ENCODE data around the gene CDC42SE2. TPM values are rescaled to one million over a fixed set of nuclear protein-coding genes. Genes with fewer than 3 reads are reported as not detected.

CDC42SE2 gene
- polyA plus RNA-seq, 3 donors: 34.4 to 135 (median 92.6) TPM

DNA sequence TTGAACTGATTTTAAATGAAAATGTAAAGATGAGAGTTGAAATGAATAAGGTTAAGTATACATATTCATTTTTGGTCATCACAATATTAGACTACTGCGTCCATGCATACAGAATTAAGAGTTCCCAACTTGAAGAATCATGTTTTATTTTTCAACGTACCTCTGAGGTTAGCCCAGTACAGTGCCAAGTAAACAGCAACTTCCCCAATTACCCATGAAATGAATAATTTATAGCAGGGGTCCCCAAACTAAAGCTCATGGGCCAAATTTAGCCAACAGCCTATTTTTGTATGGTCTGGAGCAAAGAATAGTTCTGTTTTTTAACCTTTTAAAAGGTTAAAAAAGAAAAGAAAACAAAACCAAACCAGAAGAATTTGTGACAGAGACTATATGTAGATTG is 167.9 kb downstream of the CDC42SE2 start:
- Histone ChIP-seq H3K36me3 (replicated peaks in 1 of 2; ENCODE audit: control insufficient read depth in 1 of 2, insufficient read depth in 2 of 2, low read length in 2 of 2) (peaks cover 79 to 96% of the 10 kb centered on the region in 2 donors), H3K27ac (ENCODE audit: low read depth in 1 of 2, low read length in 2 of 2) (no peak overlapping the region), H3K4me2 (replicated peaks; ENCODE audit: extremely low read depth, low read length, poor library complexity, severe bottlenecking) (no peak overlapping the region), H3K9me3 (replicated peaks in 1 of 2; ENCODE audit: control insufficient read depth in 1 of 2, insufficient read depth in 1 of 2, low read length in 2 of 2) (no peaks in the 10 kb centered on the region), H3K4me1 (ENCODE audit: control insufficient read depth in 1 of 2, insufficient read depth in 2 of 2, low read length in 2 of 2) (no peaks in the 10 kb centered on the region), H3K27me3 (ENCODE audit: control insufficient read depth in 2 of 2, insufficient read depth in 2 of 2, low read length in 2 of 2) (no peaks in the 10 kb centered on the region), H3K4me3 (replicated peaks in 1 of 3; ENCODE audit: low read depth in 2 of 3, low read length in 3 of 3) (no peak overlapping the region), H2AFZ (ENCODE audit: insufficient read depth, low read depth, low read length, poor library complexity, severe bottlenecking) (no peak overlapping the region), H4K20me1 (ENCODE audit: insufficient read depth, low read length) (no peaks in the 10 kb centered on the region), H3K9ac (ENCODE audit: insufficient read depth, low read length, poor library complexity, severe bottlenecking) (no peak overlapping the region), H3K79me2 (ENCODE audit: insufficient read depth, low read length) (no peaks in the 10 kb centered on the region)
- H3K9me3 Mint-ChIP-seq: no peaks in the 10 kb centered on the region
- H3K27ac Mint-ChIP-seq: peak overlapping the region in 2 of 7 donors; percentile 6 to 74
- no peak overlapping the region for H3K4me3 Mint-ChIP-seq
- intact Hi-C loops (cut with micrococcal nuclease): no loop called here
- peaks cover 64 to 85% of the 10 kb centered on the region in 2 donors for H3K36me3 Mint-ChIP-seq
- H3K4me1 Mint-ChIP-seq: no peaks in the 10 kb centered on the region
- no peaks in the 10 kb centered on the region for H3K27me3 Mint-ChIP-seq (ENCODE audit: low read depth in 3 of 3)
- TF ChIP-seq, protein P1, sequence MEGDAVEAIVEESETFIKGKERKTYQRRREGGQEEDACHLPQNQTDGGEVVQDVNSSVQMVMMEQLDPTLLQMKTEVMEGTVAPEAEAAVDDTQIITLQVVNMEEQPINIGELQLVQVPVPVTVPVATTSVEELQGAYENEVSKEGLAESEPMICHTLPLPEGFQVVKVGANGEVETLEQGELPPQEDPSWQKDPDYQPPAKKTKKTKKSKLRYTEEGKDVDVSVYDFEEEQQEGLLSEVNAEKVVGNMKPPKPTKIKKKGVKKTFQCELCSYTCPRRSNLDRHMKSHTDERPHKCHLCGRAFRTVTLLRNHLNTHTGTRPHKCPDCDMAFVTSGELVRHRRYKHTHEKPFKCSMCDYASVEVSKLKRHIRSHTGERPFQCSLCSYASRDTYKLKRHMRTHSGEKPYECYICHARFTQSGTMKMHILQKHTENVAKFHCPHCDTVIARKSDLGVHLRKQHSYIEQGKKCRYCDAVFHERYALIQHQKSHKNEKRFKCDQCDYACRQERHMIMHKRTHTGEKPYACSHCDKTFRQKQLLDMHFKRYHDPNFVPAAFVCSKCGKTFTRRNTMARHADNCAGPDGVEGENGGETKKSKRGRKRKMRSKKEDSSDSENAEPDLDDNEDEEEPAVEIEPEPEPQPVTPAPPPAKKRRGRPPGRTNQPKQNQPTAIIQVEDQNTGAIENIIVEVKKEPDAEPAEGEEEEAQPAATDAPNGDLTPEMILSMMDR (IDR thresholded peaks at IDR 0.05): no peak
- WGBS (ENCODE audit: insufficient coverage): no CpG with 5 or more reads among the region's 2 CpGs
- DNase-seq: no peak

DNA sequence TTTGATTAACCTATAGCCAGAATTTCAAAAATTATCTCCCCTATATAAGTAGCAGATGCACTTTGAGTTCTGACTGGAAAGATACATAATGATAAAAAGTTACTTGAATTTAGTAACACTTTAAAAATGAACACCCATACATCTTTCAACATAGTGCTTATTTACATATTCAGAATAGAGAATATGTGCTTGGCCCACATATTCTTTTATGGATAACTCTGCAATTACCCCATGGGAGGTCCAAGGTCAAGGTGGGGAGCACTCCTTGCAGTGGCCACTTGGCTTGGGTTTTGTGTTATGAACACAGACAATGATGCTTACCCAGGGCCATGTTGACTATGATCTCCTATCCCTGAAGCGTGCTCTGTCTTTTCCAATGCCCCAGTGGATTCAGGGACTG is 169.3 kb downstream of the CDC42SE2 start:
- Mint-ChIP-seq H3K4me3 (no peak overlapping the region), H3K9me3 (no peaks in the 10 kb centered on the region), H3K36me3 (peaks cover 75 to 86% of the 10 kb centered on the region in 2 donors), H3K27me3 (ENCODE audit: low read depth in 3 of 3) (no peaks in the 10 kb centered on the region), H3K27ac (no peak overlapping the region), H3K4me1 (no peaks in the 10 kb centered on the region)
- H3K4me2 ChIP-seq (replicated peaks; ENCODE audit: extremely low read depth, low read length, poor library complexity, severe bottlenecking): no peak overlapping the region
- H3K9me3 ChIP-seq (replicated peaks in 1 of 2; ENCODE audit: control insufficient read depth in 1 of 2, insufficient read depth in 1 of 2, low read length in 2 of 2): no peaks in the 10 kb centered on the region
- no peak overlapping the region for H3K27ac ChIP-seq (ENCODE audit: low read depth in 1 of 2, low read length in 2 of 2)
- WGBS (ENCODE audit: insufficient coverage): 100% methylated on average over 1 of the region's 1 CpG
- intact Hi-C loops (cut with micrococcal nuclease): no loop called here
- no peaks in the 10 kb centered on the region for H3K27me3 ChIP-seq (ENCODE audit: control insufficient read depth in 2 of 2, insufficient read depth in 2 of 2, low read length in 2 of 2)
- no peak overlapping the region for H3K9ac ChIP-seq (ENCODE audit: insufficient read depth, low read length, poor library complexity, severe bottlenecking)
- no peaks in the 10 kb centered on the region for H4K20me1 ChIP-seq (ENCODE audit: insufficient read depth, low read length)
- no peak overlapping the region for H3K4me3 ChIP-seq (replicated peaks in 1 of 3; ENCODE audit: low read depth in 2 of 3, low read length in 3 of 3)
- DNase-seq: no peak
- no peaks in the 10 kb centered on the region for H3K4me1 ChIP-seq (ENCODE audit: control insufficient read depth in 1 of 2, insufficient read depth in 2 of 2, low read length in 2 of 2)
- H3K36me3 ChIP-seq (replicated peaks in 1 of 2; ENCODE audit: control insufficient read depth in 1 of 2, insufficient read depth in 2 of 2, low read length in 2 of 2): peaks cover 81 to 96% of the 10 kb centered on the region in 2 donors
- no peaks in the 10 kb centered on the region for H3K79me2 ChIP-seq (ENCODE audit: insufficient read depth, low read length)
- H2AFZ ChIP-seq (ENCODE audit: insufficient read depth, low read depth, low read length, poor library complexity, severe bottlenecking): no peak overlapping the region
- TF ChIP-seq, protein P1 (IDR thresholded peaks at IDR 0.05): no peak
